Keratinocyte (primary cell): ENCODE data around the gene GFI1B. TPM values are rescaled to one million over a fixed set of nuclear protein-coding genes. Genes with fewer than 3 reads are reported as not detected.

Experiments used
- DNase-seq: peaks from one replicate; pipeline ENCODE4 v3.0.0-alpha.2; 2011; ENCODE audit warnings: low read depth, missing footprints, low spot score
- FAIRE-seq: peaks from 2 replicates; lab custom pipeline; 2011; peaks lifted over from hg19 to GRCh38; lab: Jason Lieb, UNC
- H2AFZ ChIP-seq: 2 replicates; pipeline ENCODE4 v1.6.0; 2012; ENCODE audit warnings: low read length, control low read depth, inconsistent platforms; ENCODE audit not compliant: control insufficient read depth
- H3K27ac ChIP-seq: 2 replicates; pipeline ENCODE4 v1.5.1; 2011; ENCODE audit warnings: low read length; ENCODE audit not compliant: control insufficient read depth, insufficient read depth
- H3K27me3 ChIP-seq: 3 replicates; pipeline ENCODE4 v1.6.0; 2011; ENCODE audit warnings: low read length; ENCODE audit not compliant: control insufficient read depth, insufficient read depth; ENCODE audit errors: extremely low read depth
- H3K36me3 ChIP-seq, 2 experiments: 2 replicates in 1 of 2; 3 replicates in 1 of 2; pipeline ENCODE4 v1.5.1; 2011; ENCODE audit warnings: low read length in 2 of 2, mild to moderate bottlenecking in 1 of 2; ENCODE audit not compliant: control insufficient read depth in 2 of 2, insufficient read depth in 2 of 2; ENCODE audit errors: extremely low read depth in 1 of 2
- H3K4me1 ChIP-seq: 3 replicates; pipeline ENCODE4 v1.5.1; 2011; ENCODE audit warnings: low read length; ENCODE audit not compliant: control insufficient read depth, insufficient read depth; ENCODE audit errors: extremely low read depth
- H3K4me2 ChIP-seq: 3 replicates; pipeline ENCODE4 v1.6.0; 2011; ENCODE audit warnings: low read depth, low read length; ENCODE audit not compliant: control insufficient read depth, insufficient read depth; ENCODE audit errors: extremely low read depth
- H3K4me3 ChIP-seq, 3 experiments: fragments of 200-600 bp in 1 of 3; sonication (generic) in 1 of 3; 2 replicates in 2 of 3; 3 replicates in 1 of 3; pipeline ENCODE4 v1.5.1; 2011 to 2016; ENCODE audit warnings: low read length in 3 of 3, mild to moderate bottlenecking in 3 of 3, control low read depth in 2 of 3, inconsistent platforms in 1 of 3, low read depth in 1 of 3, mixed read lengths in 1 of 3, mixed run types in 1 of 3, moderate library complexity in 1 of 3; ENCODE audit not compliant: control insufficient read depth in 2 of 3, insufficient read depth in 2 of 3; ENCODE audit errors: extremely low read depth in 1 of 3
- H3K79me2 ChIP-seq: 2 replicates; pipeline ENCODE4 v1.6.0; 2012; ENCODE audit warnings: low read length; ENCODE audit not compliant: control insufficient read depth, insufficient read depth
- H3K9ac ChIP-seq: 3 replicates; pipeline ENCODE4 v1.6.0; 2011; ENCODE audit warnings: low read length; ENCODE audit not compliant: control insufficient read depth, insufficient read depth; ENCODE audit errors: extremely low read depth
- H3K9me1 ChIP-seq: 3 replicates; pipeline ENCODE4 v1.6.0; 2011; ENCODE audit warnings: low read length; ENCODE audit not compliant: control insufficient read depth, insufficient read depth; ENCODE audit errors: extremely low read depth
- H3K9me3 ChIP-seq: 2 replicates; pipeline ENCODE4 v1.5.1; 2012; ENCODE audit warnings: low read depth, low read length; ENCODE audit not compliant: control insufficient read depth
- H4K20me1 ChIP-seq: 3 replicates; pipeline ENCODE4 v1.6.0; 2011; ENCODE audit warnings: low read length; ENCODE audit not compliant: control insufficient read depth, insufficient read depth; ENCODE audit errors: extremely low read depth
- EZH2 ChIP-seq: IDR thresholded peaks from one replicate; pipeline ENCODE4 v1.6.1; 2012; ENCODE audit warnings: inconsistent platforms, mild to moderate bottlenecking, low read length, moderate library complexity
- dilution Hi-C: fragments of 300-500 bp; cut with MboI; formaldehyde crosslinking; loops from one replicate; pipeline ENCODE4 v1.7.0; 2020; ENCODE audit warnings: low sequenced_read_pairs; ENCODE audit not compliant: extremely low pct_ligation_motif_present
- polyA plus RNA-seq, 5 experiments: library from polyadenylated mRNA; depleted of rRNA in 3 of 5; stranded (reverse) in 3 of 5; stranded (forward) in 1 of 5; unstranded in 1 of 5; fragments of >200 nt; gene quantifications; 1 replicate in 1 of 5; 2 replicates in 3 of 5; 3 replicates in 1 of 5; pipeline versions ENCODE4 v1.2.1 to v1.2.3, GENCODE V29; 2011 to 2012; ENCODE audit warnings: missing spikeins in 2 of 5, low read depth in 1 of 5, low replicate concordance in 1 of 5
- TF ChIP-seq, protein P1 (sequence below), 3 experiments: IDR thresholded peaks in 1 of 3; conservative IDR thresholded peaks in 1 of 3; optimal IDR thresholded peaks in 1 of 3; 2 replicates in 2 of 3; 3 replicates in 1 of 3; pipeline versions ENCODE3 to v1.5.1; 2011; ENCODE audit warnings: low read length in 3 of 3, mild to moderate bottlenecking in 3 of 3, moderate library complexity in 2 of 3, control low read depth in 1 of 3, inconsistent platforms in 1 of 3; ENCODE audit not compliant: insufficient read depth in 2 of 3; ENCODE audit errors: extremely low read depth in 1 of 3

Gene GFI1B
- polyA plus RNA-seq, 1 donor (not counting 4 experiments of a cell fraction or from before 2014, with no cell fraction given) = not detected

DNA sequence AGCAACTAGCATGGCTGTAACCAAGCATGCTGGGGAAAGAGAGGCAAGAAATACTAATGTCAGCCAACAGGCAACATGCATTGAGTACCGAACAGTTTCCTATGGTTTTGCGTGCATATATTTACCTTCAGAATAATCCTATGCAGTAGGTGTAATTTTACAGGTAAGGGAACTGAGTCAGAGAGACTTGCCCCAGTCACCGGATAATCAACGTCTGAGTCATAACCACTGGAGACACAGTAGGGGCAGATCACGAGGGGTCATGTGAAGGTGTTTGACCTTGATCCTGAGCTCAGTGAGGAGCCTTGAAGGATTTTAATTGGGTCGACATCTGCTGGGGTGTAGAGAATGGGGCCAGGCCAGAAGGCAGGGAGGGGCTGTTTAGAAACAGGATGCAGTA, 20.7 kb upstream of the GFI1B start:
- no peaks in the 10 kb centered on the region for H3K9me3 ChIP-seq
- H3K79me2 ChIP-seq = no peaks in the 10 kb centered on the region
- no peak for FAIRE-seq
- dilution Hi-C loops = no loop called here
- no peak overlapping the region for H3K4me2 ChIP-seq
- no peak overlapping the region for H2AFZ ChIP-seq
- no peaks in the 10 kb centered on the region for H3K36me3 ChIP-seq
- H3K9ac ChIP-seq = no peak overlapping the region
- H3K4me1 ChIP-seq = no peaks in the 10 kb centered on the region
- H3K4me3 ChIP-seq = no peak overlapping the region
- H3K27me3 ChIP-seq = no peaks in the 10 kb centered on the region
- TF ChIP-seq EZH2 = no peak
- TF ChIP-seq, protein P1, sequence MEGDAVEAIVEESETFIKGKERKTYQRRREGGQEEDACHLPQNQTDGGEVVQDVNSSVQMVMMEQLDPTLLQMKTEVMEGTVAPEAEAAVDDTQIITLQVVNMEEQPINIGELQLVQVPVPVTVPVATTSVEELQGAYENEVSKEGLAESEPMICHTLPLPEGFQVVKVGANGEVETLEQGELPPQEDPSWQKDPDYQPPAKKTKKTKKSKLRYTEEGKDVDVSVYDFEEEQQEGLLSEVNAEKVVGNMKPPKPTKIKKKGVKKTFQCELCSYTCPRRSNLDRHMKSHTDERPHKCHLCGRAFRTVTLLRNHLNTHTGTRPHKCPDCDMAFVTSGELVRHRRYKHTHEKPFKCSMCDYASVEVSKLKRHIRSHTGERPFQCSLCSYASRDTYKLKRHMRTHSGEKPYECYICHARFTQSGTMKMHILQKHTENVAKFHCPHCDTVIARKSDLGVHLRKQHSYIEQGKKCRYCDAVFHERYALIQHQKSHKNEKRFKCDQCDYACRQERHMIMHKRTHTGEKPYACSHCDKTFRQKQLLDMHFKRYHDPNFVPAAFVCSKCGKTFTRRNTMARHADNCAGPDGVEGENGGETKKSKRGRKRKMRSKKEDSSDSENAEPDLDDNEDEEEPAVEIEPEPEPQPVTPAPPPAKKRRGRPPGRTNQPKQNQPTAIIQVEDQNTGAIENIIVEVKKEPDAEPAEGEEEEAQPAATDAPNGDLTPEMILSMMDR (optimal IDR thresholded peaks at IDR 0.05 in 1 of 3, IDR thresholded peaks at IDR 0.05 in 1 of 3, conservative IDR thresholded peaks at IDR 0.05 in 1 of 3; ENCODE audit: extremely low read depth in 1 of 3, insufficient read depth in 2 of 3, low read length in 3 of 3) = no peak
- H3K27ac ChIP-seq = no peak overlapping the region
- DNase-seq = no peak
- no peaks in the 10 kb centered on the region for H4K20me1 ChIP-seq
- no peaks in the 10 kb centered on the region for H3K9me1 ChIP-seq

- TF ChIP-seq EZH2 = no peak
- TF ChIP-seq, protein P1 (optimal IDR thresholded peaks at IDR 0.05 in 1 of 3, IDR thresholded peaks at IDR 0.05 in 1 of 3, conservative IDR thresholded peaks at IDR 0.05 in 1 of 3; ENCODE audit: extremely low read depth in 1 of 3, insufficient read depth in 2 of 3, low read length in 3 of 3) = no peak
- no peak overlapping the region for H3K9ac ChIP-seq
- dilution Hi-C loops = no loop called here
- H3K4me2 ChIP-seq = no peak overlapping the region
- H3K9me1 ChIP-seq = no peaks in the 10 kb centered on the region
- H3K79me2 ChIP-seq = no peaks in the 10 kb centered on the region
- FAIRE-seq = no peak
- H3K4me3 ChIP-seq = no peak overlapping the region
- no peaks in the 10 kb centered on the region for H3K9me3 ChIP-seq
- no peaks in the 10 kb centered on the region for H3K4me1 ChIP-seq
- no peaks in the 10 kb centered on the region for H3K27me3 ChIP-seq
- H3K27ac ChIP-seq = no peak overlapping the region
- no peaks in the 10 kb centered on the region for H4K20me1 ChIP-seq
- DNase-seq = no peak
- no peak overlapping the region for H2AFZ ChIP-seq
- H3K36me3 ChIP-seq = no peaks in the 10 kb centered on the region
Measured at GRCh38 chr9:132961002-132961401, 17.5 kb upstream of the GFI1B start.
